Right atrium auricular region (tissue), 2 donors: ENCODE measurements around the gene MAIP1. TPM values are rescaled to one million over a fixed set of nuclear protein-coding genes. Genes with fewer than 3 reads are reported as not detected.

Experiments used
- DNase-seq: peaks from one replicate; pipeline ENCODE4 v3.0.0-alpha.2; 2019; ENCODE audit warnings: low spot score
- H3K27ac ChIP-seq, 2 donors: fragments of 200-600 bp; sonication (generic); 1 replicate in 1 of 2; 2 replicates in 1 of 2; pipeline ENCODE4 v1.5.1; 2016 to 2019
- H3K27me3 ChIP-seq, 2 donors: fragments of 200-600 bp; sonication (generic); one replicate each; pipeline versions ENCODE4 v1.5.1 to v1.6.0; 2017 to 2019
- H3K36me3 ChIP-seq: fragments of 200-600 bp; sonication (generic); one replicate; pipeline ENCODE4 v1.5.1; 2016
- H3K4me1 ChIP-seq, 2 donors: fragments of 200-600 bp; sonication (generic); one replicate each; pipeline versions ENCODE4 v1.5.1 to v1.6.0; 2017 to 2019
- H3K4me3 ChIP-seq, 2 donors: fragments of 200-600 bp; sonication (generic); 1 replicate in 1 of 2; 2 replicates in 1 of 2; pipeline ENCODE4 v1.5.1; 2017 to 2019; ENCODE audit warnings: mild to moderate bottlenecking in 1 of 2, moderate library complexity in 1 of 2
- H3K9me3 ChIP-seq, 2 donors: fragments of 200-600 bp; sonication (generic); one replicate each; pipeline ENCODE4 v1.5.1; 2019
- total RNA-seq, 2 donors: library from RNA; depleted of rRNA; stranded (reverse); fragments of >200 nt; gene quantifications; one replicate each; pipeline ENCODE4 v1.1.0, GENCODE V29; 2016
- TF ChIP-seq, protein P1 (sequence below), 2 donors: fragments of 200-600 bp; sonication (generic); IDR thresholded peaks; one replicate each; pipeline ENCODE4 v1.5.1; 2019; ENCODE audit warnings: antibody characterized with exemption in 2 of 2

The MAIP1 gene
- total RNA-seq, 2 donors from 2014 or later = 11.0 to 18.2 TPM

- no peak overlapping the region for H3K27ac ChIP-seq
- no peak for DNase-seq
- peaks cover 0 to 5% of the 10 kb centered on the region in 2 donors for H3K4me1 ChIP-seq
- H3K36me3 ChIP-seq = no peaks in the 10 kb centered on the region
- TF ChIP-seq, protein P1, sequence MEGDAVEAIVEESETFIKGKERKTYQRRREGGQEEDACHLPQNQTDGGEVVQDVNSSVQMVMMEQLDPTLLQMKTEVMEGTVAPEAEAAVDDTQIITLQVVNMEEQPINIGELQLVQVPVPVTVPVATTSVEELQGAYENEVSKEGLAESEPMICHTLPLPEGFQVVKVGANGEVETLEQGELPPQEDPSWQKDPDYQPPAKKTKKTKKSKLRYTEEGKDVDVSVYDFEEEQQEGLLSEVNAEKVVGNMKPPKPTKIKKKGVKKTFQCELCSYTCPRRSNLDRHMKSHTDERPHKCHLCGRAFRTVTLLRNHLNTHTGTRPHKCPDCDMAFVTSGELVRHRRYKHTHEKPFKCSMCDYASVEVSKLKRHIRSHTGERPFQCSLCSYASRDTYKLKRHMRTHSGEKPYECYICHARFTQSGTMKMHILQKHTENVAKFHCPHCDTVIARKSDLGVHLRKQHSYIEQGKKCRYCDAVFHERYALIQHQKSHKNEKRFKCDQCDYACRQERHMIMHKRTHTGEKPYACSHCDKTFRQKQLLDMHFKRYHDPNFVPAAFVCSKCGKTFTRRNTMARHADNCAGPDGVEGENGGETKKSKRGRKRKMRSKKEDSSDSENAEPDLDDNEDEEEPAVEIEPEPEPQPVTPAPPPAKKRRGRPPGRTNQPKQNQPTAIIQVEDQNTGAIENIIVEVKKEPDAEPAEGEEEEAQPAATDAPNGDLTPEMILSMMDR (IDR thresholded peaks at IDR 0.05) = no peak
- H3K4me3 ChIP-seq = no peak overlapping the region
- no peaks in the 10 kb centered on the region for H3K27me3 ChIP-seq
- no peaks in the 10 kb centered on the region for H3K9me3 ChIP-seq
Observed at GRCh38 chr2:199994371-199994770, 39.0 kb downstream of the MAIP1 start.

- Histone ChIP-seq H3K9me3 (no peaks in the 10 kb centered on the region), H3K36me3 (no peaks in the 10 kb centered on the region), H3K4me1 (peaks cover 0 to 5% of the 10 kb centered on the region in 2 donors), H3K4me3 (no peak overlapping the region), H3K27me3 (no peaks in the 10 kb centered on the region), H3K27ac (no peak overlapping the region)
- TF ChIP-seq, protein P1 (IDR thresholded peaks at IDR 0.05) = no peak
- no peak for DNase-seq
Observed at GRCh38 chr2:199994896-199995295, 39.5 kb downstream of the MAIP1 start.

GRCh38 chr2:199997296-199997695 lies 41.9 kb downstream of the MAIP1 start:
- H3K4me3 ChIP-seq = no peak overlapping the region
- no peak overlapping the region for H3K27ac ChIP-seq

DNA sequence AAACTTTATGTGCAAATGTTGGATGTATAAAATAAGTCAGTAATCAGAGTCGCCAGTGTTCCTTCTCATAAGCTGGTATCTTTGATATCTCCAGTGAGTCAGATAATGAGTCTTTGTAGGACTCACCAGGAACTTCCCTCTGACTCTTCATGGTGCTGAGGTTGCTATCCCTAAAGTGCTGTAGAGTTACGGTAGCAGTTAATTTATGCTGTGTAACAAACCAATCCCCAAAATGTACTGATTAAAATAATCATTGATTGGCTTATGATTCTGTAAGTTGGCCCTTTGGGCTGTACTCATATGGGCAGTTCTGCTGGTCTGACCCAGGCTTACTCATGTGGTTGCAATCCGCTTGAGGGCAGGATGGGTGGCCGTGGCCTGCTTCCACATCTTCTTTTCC lies 43.8 kb downstream of the MAIP1 start:
- Histone ChIP-seq H3K4me3 (no peak overlapping the region), H3K36me3 (no peaks in the 10 kb centered on the region), H3K27ac (no peak overlapping the region), H3K4me1 (peaks cover 0 to 5% of the 10 kb centered on the region in 2 donors), H3K9me3 (no peaks in the 10 kb centered on the region), H3K27me3 (no peaks in the 10 kb centered on the region)
- no peak for DNase-seq
- TF ChIP-seq, protein P1 (IDR thresholded peaks at IDR 0.05) = no peak

More at GRCh38 chr2:199997296-199997695, 41.9 kb downstream of the MAIP1 start:
- Histone ChIP-seq H3K4me1 (peaks cover 0 to 5% of the 10 kb centered on the region in 2 donors), H3K9me3 (no peaks in the 10 kb centered on the region), H3K27me3 (no peaks in the 10 kb centered on the region), H3K36me3 (no peaks in the 10 kb centered on the region)
- TF ChIP-seq, protein P1 (IDR thresholded peaks at IDR 0.05) = no peak
- no peak for DNase-seq

DNA sequence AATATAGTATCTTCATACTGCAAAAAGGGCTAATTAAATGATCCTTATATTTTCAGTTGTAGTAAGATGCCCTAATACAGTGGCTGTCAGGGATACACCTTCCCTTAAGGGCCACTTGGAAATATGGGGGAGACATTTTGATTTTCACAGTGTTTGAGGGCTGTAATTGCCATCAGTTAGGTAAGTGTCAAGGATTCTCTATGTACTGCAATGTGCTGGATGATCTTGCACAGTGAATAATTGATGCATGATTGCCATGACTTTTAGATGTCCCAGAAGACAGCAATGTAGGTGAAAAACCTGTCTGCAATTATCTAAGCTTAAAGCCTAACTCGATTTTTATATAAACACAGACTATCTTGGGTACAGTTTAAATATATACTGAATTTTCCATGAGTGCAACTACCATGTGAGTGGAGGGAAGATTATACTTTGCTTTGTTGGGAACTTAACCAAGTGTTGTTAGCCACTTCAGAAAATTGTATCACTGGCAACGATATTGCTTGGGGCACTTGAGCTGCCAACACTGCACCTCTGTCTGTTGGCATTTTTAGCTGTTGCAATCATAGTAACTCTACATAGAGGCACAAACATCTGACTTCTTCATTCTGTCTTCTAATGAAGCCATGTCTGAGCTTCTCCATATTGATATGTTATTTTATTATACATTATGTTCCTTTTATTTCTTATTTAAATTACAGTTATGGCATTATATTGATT lies 45.2 kb downstream of the MAIP1 start:
- TF ChIP-seq, protein P1 (IDR thresholded peaks at IDR 0.05) = no peak

GRCh38 chr2:200003444-200003843 lies 48.1 kb downstream of the MAIP1 start:
- no peak overlapping the region for H3K27ac ChIP-seq
- H3K4me3 ChIP-seq = no peak overlapping the region
- no peaks in the 10 kb centered on the region for H3K4me1 ChIP-seq
- no peaks in the 10 kb centered on the region for H3K36me3 ChIP-seq
- no peaks in the 10 kb centered on the region for H3K9me3 ChIP-seq
- DNase-seq = no peak
- TF ChIP-seq, protein P1 (IDR thresholded peaks at IDR 0.05) = no peak
- no peaks in the 10 kb centered on the region for H3K27me3 ChIP-seq

More for the DNA sequence above, 45.2 kb downstream of the MAIP1 start:
- Histone ChIP-seq H3K36me3 (no peaks in the 10 kb centered on the region), H3K27ac (peak overlapping the region in 1 of 2 donors; percentile 42), H3K27me3 (no peaks in the 10 kb centered on the region), H3K4me1 (peaks cover 0 to 5% of the 10 kb centered on the region in 2 donors), H3K4me3 (no peak overlapping the region), H3K9me3 (no peaks in the 10 kb centered on the region)
- no peak for DNase-seq
